Left renal cortex interstitium (tissue), 4 donors: ENCODE results near the gene ANGPT4. TPM values are rescaled to one million over a fixed set of nuclear protein-coding genes. Genes with fewer than 3 reads are reported as not detected.
"Not testable (repeated sequence)": the region's sequence is repeated elsewhere in the genome, so short reads cannot be mapped to it uniquely, and the experiment has no call there.

Experiments
- DNase-seq, 4 donors: peaks; one replicate each; pipeline ENCODE4 v3.0.0-alpha.2; 2013; ENCODE audit warnings: low read depth in 4 of 4, low spot score in 2 of 4, missing footprints in 1 of 4
- polyA plus RNA-seq, 4 donors: library from polyadenylated mRNA; unstranded; fragments of 120-200 nt; gene quantifications; one replicate each; pipeline ENCODE4 v1.2.1, GENCODE V29; 2013; ENCODE audit not compliant: insufficient read length in 4 of 4

The ANGPT4 gene
- polyA plus RNA-seq, 4 donors, result 0.17 to 0.40 (median 0.25) TPM

DNA sequence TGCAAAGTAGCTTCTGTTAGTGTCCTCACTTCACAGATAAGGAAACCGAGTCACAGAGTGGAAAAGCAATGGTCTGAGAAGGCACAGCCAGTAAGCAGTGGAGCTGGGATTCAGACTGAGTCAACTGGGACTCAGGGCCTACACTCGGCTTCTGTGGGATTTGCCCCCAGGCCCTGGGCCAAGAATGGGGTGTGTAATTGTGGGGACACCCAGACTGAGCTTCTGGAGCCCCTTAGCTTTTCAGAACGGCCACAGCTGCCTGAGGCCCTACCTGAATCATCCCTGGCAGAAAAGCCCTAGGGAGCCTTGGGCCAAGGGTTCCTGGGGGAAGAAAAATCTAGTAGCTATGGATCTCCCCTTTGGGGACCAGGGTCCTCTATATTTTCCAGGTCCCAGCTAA lies 6.5 kb downstream of the ANGPT4 start:
- no peak for DNase-seq

DNA sequence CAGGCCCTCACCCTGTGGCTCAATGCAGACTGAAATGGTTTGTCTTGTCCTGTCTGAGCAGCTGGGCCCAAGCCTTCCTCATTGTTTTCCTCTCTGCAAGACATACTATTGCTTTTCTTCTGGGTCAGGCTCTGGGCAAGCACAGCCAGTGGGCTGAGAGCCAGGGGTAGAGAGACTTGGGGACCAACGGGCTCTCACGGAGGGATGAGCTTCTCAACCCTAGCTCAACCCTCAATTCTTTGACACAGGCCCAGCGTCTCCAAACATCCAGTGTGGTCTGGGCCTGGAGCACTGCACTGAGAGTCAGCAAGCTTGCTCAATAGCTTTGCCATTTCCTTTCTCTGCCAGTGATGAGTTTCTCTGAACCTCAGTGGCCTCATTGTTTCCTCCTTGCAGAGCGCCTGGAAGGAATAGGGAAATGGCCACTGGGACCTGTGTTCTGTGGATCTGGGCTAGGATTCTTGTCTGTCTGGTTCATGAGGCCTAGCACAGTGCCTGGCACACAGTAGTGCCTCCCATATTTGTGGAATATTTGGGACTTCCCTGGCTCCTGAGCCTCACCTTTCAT lies 9.3 kb downstream of the ANGPT4 start:
- DNase-seq, result no peak

GRCh38 chr20:906001-906520 lies 10.1 kb downstream of the ANGPT4 start:
- DNase-seq, result no peak

DNA sequence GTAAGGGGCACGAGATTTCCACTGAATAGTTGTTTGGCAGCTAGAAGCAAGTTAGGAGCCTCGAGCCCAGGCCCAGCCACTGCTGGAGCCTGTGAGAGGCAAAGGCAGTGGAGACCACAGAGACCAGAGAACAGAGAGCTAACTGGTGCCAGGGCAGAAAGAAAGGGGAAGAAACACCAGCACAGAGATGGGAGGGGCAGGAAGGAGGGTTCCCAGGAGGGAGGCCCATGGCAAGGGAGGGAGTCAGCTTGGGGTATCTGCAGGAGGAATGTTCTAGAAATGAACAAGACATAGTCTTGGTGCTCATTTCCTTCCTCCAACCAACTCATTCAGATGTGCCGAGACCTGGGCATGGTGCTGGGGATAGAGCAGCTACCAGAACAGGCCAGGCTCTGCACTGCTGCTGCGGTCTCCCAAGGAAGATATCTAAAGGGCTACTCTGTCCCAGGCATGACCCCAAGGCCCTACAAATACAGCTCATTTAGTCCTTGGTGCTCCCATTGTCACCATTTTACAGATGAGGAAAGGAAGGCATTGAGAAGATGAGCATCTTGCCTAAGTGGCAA lies 10.7 kb downstream of the ANGPT4 start:
- DNase-seq, result no peak

DNA sequence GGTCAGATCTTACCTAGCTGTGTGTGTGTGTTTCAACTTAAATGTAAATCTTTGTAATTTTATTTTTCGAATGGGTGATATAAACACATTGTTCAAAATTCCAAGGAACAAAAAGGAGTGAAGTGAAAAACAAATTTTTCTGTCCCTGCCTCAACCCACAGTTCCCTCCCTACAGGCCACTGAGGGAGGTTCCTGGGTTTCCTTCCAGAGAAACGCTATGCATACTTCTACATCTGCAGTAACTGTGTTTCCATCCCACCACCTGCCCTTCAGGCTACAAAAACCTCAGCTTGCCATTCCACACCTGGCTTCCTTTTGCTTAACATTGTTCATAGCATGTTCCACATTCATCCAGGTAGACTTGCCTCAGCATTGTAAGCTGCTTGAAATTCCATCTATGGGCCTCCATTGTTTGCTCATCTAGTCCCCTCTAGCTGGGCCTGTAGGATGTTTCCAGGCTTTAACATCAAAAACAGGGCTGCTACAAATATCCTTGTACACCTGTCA lies 12.0 kb downstream of the ANGPT4 start:
- DNase-seq, result no peak

DNA sequence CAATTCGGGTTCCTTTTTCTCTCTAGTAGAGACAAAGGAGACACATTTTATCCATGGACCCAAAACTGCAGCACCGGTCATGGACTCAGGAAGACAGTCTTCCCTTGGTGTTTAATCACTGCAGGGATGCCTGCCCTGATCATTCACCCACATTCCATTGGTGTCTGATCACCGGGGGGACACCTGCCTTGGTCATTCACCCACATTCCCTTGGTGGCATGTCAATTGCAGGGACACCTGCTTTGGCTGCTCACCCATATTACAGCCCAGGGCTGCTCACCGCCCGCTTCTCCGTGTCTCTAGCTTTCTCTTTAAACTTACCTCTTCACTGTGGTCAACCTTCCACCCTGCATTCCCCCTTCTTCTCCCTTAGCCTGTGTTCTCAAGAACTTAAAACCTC lies 18.7 kb downstream of the ANGPT4 start:
- not testable (repeated sequence) for DNase-seq

GRCh38 chr20:896501-897025 lies 19.6 kb downstream of the ANGPT4 start:
- no peak for DNase-seq

DNA sequence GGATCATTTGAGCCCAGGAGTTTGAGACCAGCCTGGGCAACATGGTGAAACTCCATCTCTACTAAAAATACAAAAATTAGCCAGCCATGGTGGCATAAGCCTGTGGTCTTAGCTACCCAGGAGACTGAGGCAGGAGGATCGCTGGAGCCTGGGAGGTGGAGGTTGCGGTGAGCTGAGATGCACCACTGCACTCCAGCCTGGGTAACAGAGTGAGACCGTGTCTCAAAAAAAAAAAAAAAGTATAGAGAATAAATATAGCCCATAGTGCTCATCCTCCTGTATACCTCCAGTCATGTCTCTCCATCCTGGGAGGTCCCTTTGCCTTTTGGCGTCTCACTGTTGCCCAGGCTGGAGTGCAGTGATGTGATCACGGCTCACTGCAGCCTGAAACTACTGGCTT lies 23.8 kb downstream of the ANGPT4 start:
- DNase-seq, result not testable (repeated sequence)

DNA sequence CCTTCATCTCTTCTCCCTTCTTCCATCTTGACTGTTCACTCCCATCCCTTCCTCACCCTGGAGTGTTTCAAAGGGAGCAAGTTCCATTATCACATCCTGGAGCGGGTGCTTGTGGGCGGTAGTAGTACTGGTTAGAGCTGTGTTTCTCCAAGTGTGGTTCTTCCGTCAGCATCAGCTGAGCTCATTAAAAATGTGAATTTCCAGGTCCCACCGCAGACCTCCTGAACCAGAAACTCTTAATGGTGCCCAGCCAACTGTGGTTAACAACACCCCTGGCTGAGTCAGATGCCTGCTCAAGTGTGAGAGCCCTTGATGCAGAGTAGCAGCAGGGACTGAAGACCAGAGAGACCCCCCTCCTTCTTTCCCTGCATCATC lies 24.4 kb downstream of the ANGPT4 start:
- DNase-seq, result peak in 2 of 4 donors; percentile 20 to 32

GRCh38 chr20:891058-891705 lies 25.0 kb downstream of the ANGPT4 start:
- DNase-seq, result no peak

DNA sequence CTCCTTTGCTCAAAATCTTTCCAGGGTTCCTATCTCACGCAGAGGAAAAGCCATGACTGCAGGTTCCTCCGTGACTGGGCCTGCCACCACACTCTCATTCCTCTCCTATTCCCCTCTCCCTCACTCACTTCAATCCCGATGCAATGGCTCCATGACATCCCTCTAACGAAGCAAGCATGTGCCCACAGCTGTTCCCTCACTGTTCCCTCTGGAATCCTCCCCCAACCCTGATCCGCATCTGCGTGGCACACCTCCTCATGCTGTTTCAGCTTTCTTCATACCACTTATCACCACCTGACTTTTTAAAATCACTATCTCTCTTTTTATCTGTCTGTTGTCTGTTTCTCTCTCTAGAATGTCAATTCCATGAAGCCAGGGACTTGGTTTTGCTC lies 25.5 kb downstream of the ANGPT4 start:
- no peak for DNase-seq

- no peak for DNase-seq
Measured at GRCh38 chr20:889932-890463, 26.1 kb downstream of the ANGPT4 start.

DNA sequence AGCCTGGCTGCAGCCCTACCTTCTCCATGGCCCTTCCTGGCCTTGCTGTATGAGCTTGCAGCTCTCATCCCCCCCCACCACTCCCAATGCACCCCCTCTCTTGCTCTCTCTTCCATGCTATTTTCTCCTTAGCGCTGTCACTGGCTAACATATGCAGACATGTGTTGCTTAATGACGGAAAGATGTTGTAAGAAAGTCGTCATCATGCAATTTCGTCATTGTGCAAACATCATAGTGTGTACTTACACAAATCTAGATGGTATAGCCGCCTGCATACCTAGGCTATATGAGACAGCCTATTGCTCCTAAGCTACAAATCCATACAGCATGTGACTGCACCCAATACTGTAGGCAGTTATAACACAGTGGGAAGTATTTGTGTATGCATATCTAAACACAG lies 27.0 kb downstream of the ANGPT4 start:
- DNase-seq, result no peak

DNA sequence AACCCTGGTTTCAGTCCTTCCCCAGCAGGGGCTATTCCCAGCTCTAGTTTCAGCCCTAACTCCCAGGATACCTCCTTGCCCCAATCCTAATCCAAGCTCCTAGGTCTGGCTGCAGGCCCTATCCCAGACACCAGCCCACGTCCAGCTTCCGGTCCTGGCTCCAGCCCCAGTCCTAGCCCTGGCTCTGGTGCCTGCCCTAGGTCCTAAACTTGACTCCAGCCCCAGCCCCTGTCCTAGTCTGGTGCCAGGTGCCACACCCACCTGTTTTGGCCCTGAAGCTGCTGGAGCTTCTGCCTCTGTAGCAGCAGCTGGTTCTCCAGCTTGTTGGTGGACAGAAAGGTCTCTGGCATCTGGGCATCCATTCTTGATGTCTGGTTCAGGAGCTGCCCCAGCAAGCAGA lies 28.1 kb downstream of the ANGPT4 start:
- no peak for DNase-seq

DNA sequence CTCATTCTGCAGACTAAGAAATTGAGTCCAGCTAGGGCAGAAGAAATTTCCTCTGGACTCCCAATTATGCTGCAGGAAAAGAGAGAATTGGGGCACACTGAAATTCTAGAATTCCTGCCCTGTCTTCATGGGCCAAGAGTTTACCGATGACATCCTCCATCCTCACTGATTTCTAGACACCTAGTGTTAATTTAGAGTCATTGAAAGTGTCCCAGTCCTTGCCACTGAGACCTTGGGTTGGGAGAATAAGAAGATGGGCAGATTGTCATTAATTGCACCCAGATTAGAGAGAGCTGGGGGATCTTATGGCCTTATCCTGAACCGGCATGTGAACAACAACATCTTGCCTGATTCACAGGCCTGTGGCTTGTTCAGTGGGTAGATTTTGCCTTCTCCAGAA lies 29.0 kb downstream of the ANGPT4 start:
- DNase-seq, result no peak

DNA sequence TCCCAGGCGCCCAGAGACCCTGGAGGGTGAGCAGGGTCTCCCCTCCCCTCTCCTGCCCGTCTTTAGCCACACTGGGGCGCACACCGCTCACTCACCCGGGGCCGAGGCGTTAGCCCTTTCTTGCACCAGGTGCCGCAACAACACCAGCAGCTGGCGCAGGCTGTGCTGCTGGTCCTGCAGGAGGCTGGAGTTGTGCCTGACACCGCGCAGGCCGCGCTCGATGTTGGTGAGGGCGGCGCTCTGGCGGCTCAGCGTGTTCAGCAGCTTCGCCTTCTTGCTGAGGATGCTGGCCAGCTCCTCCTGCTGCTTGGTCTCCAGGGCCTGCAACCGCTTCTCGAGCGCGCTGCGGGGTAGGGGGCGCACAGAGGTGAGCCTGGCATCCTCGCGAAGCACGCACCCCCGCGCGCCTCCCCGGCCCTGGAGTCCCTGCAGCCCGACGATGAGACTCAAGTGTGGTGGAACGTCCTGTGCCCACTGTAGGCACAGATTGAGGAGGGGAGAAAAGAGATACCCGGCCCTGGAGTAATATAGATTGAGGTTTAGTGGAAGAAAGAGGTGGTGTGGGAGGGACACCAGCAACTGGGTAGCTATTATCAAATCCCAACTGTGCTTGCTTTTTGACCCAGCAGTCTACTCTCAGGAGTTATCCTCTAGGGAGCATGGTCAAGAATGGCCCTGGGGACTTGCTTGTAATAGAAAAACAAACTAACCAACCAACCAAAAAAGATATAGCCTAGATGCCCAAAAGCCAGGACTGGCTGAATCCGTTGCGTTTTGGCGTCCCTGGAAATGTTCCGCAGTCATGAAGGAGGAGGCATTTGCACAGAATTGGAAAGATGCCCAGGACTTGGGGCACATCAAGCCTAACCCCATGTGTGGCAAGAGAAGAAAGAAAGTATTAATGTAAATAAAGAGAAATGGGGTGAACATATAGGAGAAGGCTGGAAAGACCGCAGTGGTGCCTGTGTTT lies 30.9 kb downstream of the ANGPT4 start:
- peak in 3 of 4 donors; percentile 18 to 32 (median 20) for DNase-seq

- no peak for DNase-seq
Measured at GRCh38 chr20:881783-882144, 34.4 kb downstream of the ANGPT4 start.

GRCh38 chr20:881051-881782 lies 34.9 kb downstream of the ANGPT4 start:
- no peak for DNase-seq

- DNase-seq, result no peak
Measured at GRCh38 chr20:879626-880025, 36.5 kb downstream of the ANGPT4 start.
